ENCODE measurements around the gene PLB1. TPM values are rescaled to one million over a fixed set of nuclear protein-coding genes. Genes with fewer than 3 reads are reported as not detected.

The PLB1 gene
- total and polyA plus RNA-seq, 2 experiments from 2014 or later, result 0.06 to 0.21 TPM

DNA sequence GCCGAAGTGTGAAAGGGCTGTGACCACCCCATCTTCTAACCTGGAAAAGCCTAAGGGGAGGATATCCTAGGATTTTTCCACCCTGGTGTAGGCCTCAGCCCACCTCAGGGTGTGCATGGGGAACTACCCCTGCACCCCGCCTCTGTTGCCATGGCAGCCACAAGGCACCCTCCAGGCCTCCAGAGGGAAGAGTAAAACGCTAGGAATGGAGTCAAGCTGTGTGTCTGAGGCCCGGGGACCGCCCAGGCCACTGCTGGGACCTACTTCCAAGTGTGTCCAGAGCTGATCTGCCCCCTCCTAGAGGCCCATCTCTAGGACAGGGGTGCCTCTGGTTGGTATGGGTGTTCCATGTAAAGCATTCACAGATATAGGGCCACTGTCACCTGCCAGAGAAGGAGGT is 86.7 kb downstream of the PLB1 start:
- Histone ChIP-seq H3K79me2 (replicated peaks; ENCODE audit: insufficient read depth) (no peaks in the 10 kb centered on the region), H2AFZ (no peak overlapping the region), H3F3A (replicated peaks; ENCODE audit: low read depth) (no peaks in the 10 kb centered on the region), H3K4me3 (no peak overlapping the region), H3K27ac (ENCODE audit: low read depth) (no peak overlapping the region), H3K4me1 (ENCODE audit: insufficient read depth) (no peaks in the 10 kb centered on the region), H3K27me3 (ENCODE audit: insufficient read depth) (no peaks in the 10 kb centered on the region), H3K36me3 (ENCODE audit: insufficient read depth) (no peaks in the 10 kb centered on the region), H4K20me1 (replicated peaks; ENCODE audit: insufficient read depth) (no peaks in the 10 kb centered on the region; the same call in 1 of the 2 replicates), H3K9me2 (ENCODE audit: insufficient read depth) (no peaks in the 10 kb centered on the region), H3K4me2 (no peak overlapping the region)
- TF ChIP-seq EZH2 (IDR thresholded peaks at IDR 0.05; ENCODE audit: low read depth, unreplicated experiment), result no peak
- TF ChIP-seq REST (IDR thresholded peaks at IDR 0.05; ENCODE audit: unreplicated experiment), result no peak
- no peak for TF ChIP-seq ZNF114 (CRISPR knock-in tag; IDR thresholded peaks at IDR 0.05)
- no peak for TF ChIP-seq EZH2phosphoT487 (IDR thresholded peaks at IDR 0.05; ENCODE audit: unreplicated experiment)
- TF ChIP-seq STAT1 (IDR thresholded peaks at IDR 0.05; ENCODE audit: unreplicated experiment), result no peak
- no peak for TF ChIP-seq JUNB (IDR thresholded peaks at IDR 0.05; ENCODE audit: unreplicated experiment)
- no peak for TF ChIP-seq ZNF462 (CRISPR knock-in tag; IDR thresholded peaks at IDR 0.05)
- no peak overlapping the region for H3K27ac Mint-ChIP-seq
- H3K27me3 Mint-ChIP-seq (ENCODE audit: insufficient read depth, low read depth, poor library complexity), result peaks cover 5% of the 10 kb centered on the region
- DNase-seq (ENCODE audit: low spot score) (no peak), ATAC-seq (no peak)
- peaks cover 11% of the 10 kb centered on the region for H3K4me1 Mint-ChIP-seq
- no peaks in the 10 kb centered on the region for H3K36me3 Mint-ChIP-seq (ENCODE audit: low read depth)
- no peak overlapping the region for H3K4me3 Mint-ChIP-seq
- H3K9me3 Mint-ChIP-seq, result no peaks in the 10 kb centered on the region
